Measurements from ENCODE around the gene MAN2A1. TPM values are rescaled to one million over a fixed set of nuclear protein-coding genes. Genes with fewer than 3 reads are reported as not detected.
A peak's percentile ranks its signal among the peaks of the same experiment; 100 is the strongest.

The MAN2A1 gene
- total RNA-seq, 1 donor from 2014 or later: 13.7 TPM

GRCh38 chr5:109914906-109915305 is 225.2 kb downstream of the MAN2A1 start:
- DNase-seq (ENCODE audit: missing footprints) (no peak), ATAC-seq (no peak)
- intact Hi-C loops (cut with DNase I): no loop called here

GRCh38 chr5:109916481-109917153 is 226.9 kb downstream of the MAN2A1 start:
- ATAC-seq: peak; percentile 86
- no peak for DNase-seq (ENCODE audit: missing footprints)
- intact Hi-C loops (cut with DNase I): no loop called here

Data from Right ventricle myocardium inferior (tissue), 1 donor.